Osteoblast (primary cell): ENCODE data around the gene APPBP2. TPM values are rescaled to one million over a fixed set of nuclear protein-coding genes. Genes with fewer than 3 reads are reported as not detected.

Experiments used
- DNase-seq: peaks from one replicate; pipeline ENCODE4 v3.0.0; 2011; ENCODE audit warnings: low spot score, mixed read lengths; ENCODE audit not compliant: insufficient read length; ENCODE audit errors: missing footprints
- H2AFZ ChIP-seq: 2 replicates; pipeline ENCODE4 v1.6.0; 2011; ENCODE audit warnings: mild to moderate bottlenecking, low read length
- H3K27ac ChIP-seq: 2 replicates; pipeline ENCODE4 v1.5.1; 2011; ENCODE audit warnings: mild to moderate bottlenecking, low read depth, low read length, moderate library complexity
- H3K27me3 ChIP-seq: 2 replicates; pipeline ENCODE4 v1.6.0; 2012; ENCODE audit warnings: mild to moderate bottlenecking, control low read depth, inconsistent platforms, low read length, moderate library complexity; ENCODE audit not compliant: insufficient read depth
- H3K36me3 ChIP-seq: 2 replicates; pipeline ENCODE4 v1.5.1; 2011; ENCODE audit warnings: mild to moderate bottlenecking, low read length, control low read depth, moderate library complexity; ENCODE audit not compliant: insufficient read depth
- H3K4me1 ChIP-seq: 2 replicates; pipeline ENCODE4 v1.5.1; 2011; ENCODE audit warnings: mild to moderate bottlenecking, low read length, control low read depth, moderate library complexity; ENCODE audit not compliant: insufficient read depth
- H3K4me2 ChIP-seq: 2 replicates; pipeline ENCODE4 v1.6.0; 2011; ENCODE audit warnings: mild to moderate bottlenecking, low read length; ENCODE audit not compliant: insufficient read depth
- H3K4me3 ChIP-seq: fragments of 200-600 bp; sonication (generic); 3 replicates; pipeline ENCODE4 v1.5.1; 2012; ENCODE audit warnings: mild to moderate bottlenecking, low read length, inconsistent platforms; ENCODE audit not compliant: insufficient read depth
- H3K79me2 ChIP-seq: 2 replicates; pipeline ENCODE4 v1.6.0; 2012; ENCODE audit warnings: mild to moderate bottlenecking, low read length, control low read depth, inconsistent platforms; ENCODE audit not compliant: insufficient read depth
- H3K9me3 ChIP-seq: 2 replicates; pipeline ENCODE4 v1.5.1; 2011; ENCODE audit warnings: low read depth, low read length, control low read depth
- H4K20me1 ChIP-seq: 2 replicates; pipeline ENCODE4 v1.6.0; 2012; ENCODE audit warnings: mild to moderate bottlenecking, low read length, control low read depth; ENCODE audit not compliant: insufficient read depth
- CTCF ChIP-seq: IDR thresholded peaks from 2 replicates; pipeline ENCODE4 v1.5.1; 2011; ENCODE audit warnings: mild to moderate bottlenecking, low read depth, low read length, moderate library complexity; ENCODE audit errors: extremely low read depth
- total RNA-seq: library from RNA; depleted of rRNA; stranded (reverse); fragments of >200 nt; gene quantifications from 2 replicates; pipeline ENCODE4 v1.2.3, GENCODE V29; 2012

APPBP2 gene
- total RNA-seq, 1 donor, result 49.9 TPM

- no peak for DNase-seq
- no peaks in the 10 kb centered on the region for H3K36me3 ChIP-seq
- no peaks in the 10 kb centered on the region for H3K4me1 ChIP-seq
- H3K79me2 ChIP-seq, result no peaks in the 10 kb centered on the region
- H3K27me3 ChIP-seq, result no peaks in the 10 kb centered on the region
- no peak for TF ChIP-seq CTCF
- H3K27ac ChIP-seq, result no peak overlapping the region
- H3K4me2 ChIP-seq, result no peak overlapping the region
- no peak overlapping the region for H2AFZ ChIP-seq
- H4K20me1 ChIP-seq, result no peaks in the 10 kb centered on the region
- no peaks in the 10 kb centered on the region for H3K9me3 ChIP-seq
- H3K4me3 ChIP-seq, result no peak overlapping the region
Observed at GRCh38 chr17:60548990-60549389, 22.9 kb upstream of the APPBP2 start.

- Histone ChIP-seq H4K20me1 (no peaks in the 10 kb centered on the region), H3K4me1 (no peaks in the 10 kb centered on the region), H3K36me3 (no peaks in the 10 kb centered on the region), H3K79me2 (no peaks in the 10 kb centered on the region), H2AFZ (no peak overlapping the region), H3K27ac (no peak overlapping the region), H3K4me3 (no peak overlapping the region), H3K9me3 (no peaks in the 10 kb centered on the region), H3K27me3 (no peaks in the 10 kb centered on the region), H3K4me2 (no peak overlapping the region)
- DNase-seq, result no peak
- no peak for TF ChIP-seq CTCF
Observed at GRCh38 chr17:60545465-60546191, 19.6 kb upstream of the APPBP2 start.

GRCh38 chr17:60542071-60542470, 16.0 kb upstream of the APPBP2 start:
- no peak for DNase-seq

More at GRCh38 chr17:60542071-60542470, 16.0 kb upstream of the APPBP2 start:
- Histone ChIP-seq H3K36me3 (no peaks in the 10 kb centered on the region), H3K4me3 (no peak overlapping the region), H2AFZ (no peak overlapping the region), H3K9me3 (no peaks in the 10 kb centered on the region), H3K27me3 (no peaks in the 10 kb centered on the region), H3K4me2 (no peak overlapping the region), H3K79me2 (no peaks in the 10 kb centered on the region), H3K27ac (no peak overlapping the region), H3K4me1 (no peaks in the 10 kb centered on the region), H4K20me1 (no peaks in the 10 kb centered on the region)
- TF ChIP-seq CTCF, result no peak
